Esophagus squamous epithelium (tissue), 4 donors: ENCODE data around the gene MATN3.

ENCODE experiments used
- CTCF ChIP-seq, 6 experiments: fragments of 450-650 bp in 4 of 6; fragments of 200-600 bp in 2 of 6; sonication (generic) in 2 of 6; IDR thresholded peaks; one replicate each; pipeline ENCODE4 v1.5.1; 2016 to 2019; ENCODE audit warnings: antibody characterized with exemption in 6 of 6, mild to moderate bottlenecking in 4 of 6, moderate library complexity in 4 of 6
- POLR2A ChIP-seq, 4 donors: fragments of 450-650 bp; IDR thresholded peaks; one replicate each; pipeline ENCODE4 v1.6.1; 2017; ENCODE audit warnings: antibody characterized with exemption in 4 of 4, mild to moderate bottlenecking in 4 of 4, moderate library complexity in 3 of 4

DNA sequence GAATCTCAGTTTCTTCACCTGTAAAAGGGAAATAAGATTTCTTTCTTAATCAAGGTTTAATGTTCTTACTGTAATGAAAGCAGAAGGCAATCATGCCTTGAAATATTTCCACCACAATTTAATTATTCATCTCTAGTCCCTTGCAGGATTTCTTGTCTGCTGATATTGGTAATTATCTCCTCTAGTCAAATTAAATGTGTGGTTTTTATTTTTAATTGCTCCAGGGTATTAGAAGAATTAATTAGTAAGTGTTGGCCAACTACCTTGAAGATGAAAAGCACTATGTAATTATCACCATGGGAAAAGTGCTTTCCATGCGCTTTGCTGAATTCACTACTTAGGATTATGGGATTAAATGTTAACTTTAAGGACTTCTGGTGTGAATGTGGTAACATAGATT, 47.6 kb upstream of the MATN3 start:
- no peak for TF ChIP-seq CTCF (IDR thresholded peaks at IDR 0.05)
- TF ChIP-seq POLR2A (IDR thresholded peaks at IDR 0.05) = no peak
